WTC11 (cell line): ENCODE data around the gene TMEM30B. TPM values are rescaled to one million over a fixed set of nuclear protein-coding genes. Genes with fewer than 3 reads are reported as not detected.
"Not testable (repeated sequence)": the region's sequence is repeated elsewhere in the genome, so short reads cannot be mapped to it uniquely, and the experiment has no call there.

Experiments used
- ATAC-seq: fragments of 200-7000 bp; cut with Tn5 transposase; 2 replicates; pipeline ENCODE4 v1.10.0; 2021; ENCODE audit warnings: mild to moderate bottlenecking, moderate library complexity
- CTCF ChIA-PET: fragments of 300-600 bp; sonication (Branson Sonifier 250); formaldehyde crosslinking; loops from one replicate; lab custom pipeline; 2021; ENCODE audit warnings: antibody characterized with exemption; lab: Charles Lee
- POLR2A ChIA-PET: fragments of 350-600 bp; sonication (Branson Sonifier 250); formaldehyde crosslinking; loops from one replicate; lab custom pipeline; 2021; ENCODE audit warnings: antibody characterized with exemption; lab: Charles Lee
- DNase-seq: peaks from one replicate; pipeline ENCODE4 v3.0.0; 2021; ENCODE audit warnings: low spot score
- H3K27ac Mint-ChIP-seq: 2 replicates; pipeline ENCODE4 v1.8.0; 2021; ENCODE audit warnings: mixed read lengths
- H3K27me3 Mint-ChIP-seq: 2 replicates; pipeline ENCODE4 v1.8.0; 2021; ENCODE audit warnings: low read depth, mild to moderate bottlenecking, moderate library complexity, mixed read lengths
- H3K36me3 Mint-ChIP-seq: 2 replicates; pipeline ENCODE4 v1.8.0; 2021; ENCODE audit warnings: mixed read lengths
- H3K4me1 Mint-ChIP-seq: 2 replicates; pipeline ENCODE4 v1.8.0; 2022; ENCODE audit warnings: mixed read lengths
- H3K4me3 Mint-ChIP-seq: 2 replicates; pipeline ENCODE4 v1.8.0; 2021; ENCODE audit warnings: mild to moderate bottlenecking, moderate library complexity, mixed read lengths
- H3K9me3 Mint-ChIP-seq: 2 replicates; pipeline ENCODE4 v1.8.0; 2021; ENCODE audit warnings: mixed read lengths
- FOXP1 ChIP-seq: sonication (generic); formaldehyde crosslinking; IDR thresholded peaks from 2 replicates; pipeline ENCODE4 v1.8.0; 2022; ENCODE audit warnings: missing genetic modification reagents, mild to moderate bottlenecking, moderate library complexity, borderline replicate concordance
- HMGA2 ChIP-seq: fragments of 250-450 bp; sonication (Bioruptor Pico); IDR thresholded peaks from 2 replicates; pipeline ENCODE4 v1.4.0; 2021; ENCODE audit warnings: mild to moderate bottlenecking, moderate library complexity
- TP53 ChIP-seq: sonication (generic); formaldehyde crosslinking; IDR thresholded peaks from 2 replicates; pipeline ENCODE4 v1.8.1; 2023; ENCODE audit warnings: mild to moderate bottlenecking, missing genetic modification reagents
- ZBTB21 ChIP-seq: sonication (generic); formaldehyde crosslinking; IDR thresholded peaks from 2 replicates; pipeline ENCODE4 v1.8.1; 2023; ENCODE audit warnings: mild to moderate bottlenecking, missing genetic modification reagents, borderline replicate concordance
- total RNA-seq: library from RNA; stranded (reverse); gene quantifications from 3 replicates; pipeline ENCODE4 v1.2.3, GENCODE V29; 2021
- TF ChIP-seq, protein P1 (sequence below): sonication (generic); formaldehyde crosslinking; IDR thresholded peaks from 2 replicates; pipeline ENCODE4 v1.8.0; 2022; ENCODE audit warnings: missing genetic modification reagents
- TF ChIP-seq, protein P2 (sequence below): sonication (generic); formaldehyde crosslinking; IDR thresholded peaks from 2 replicates; pipeline ENCODE4 v1.8.1; 2023; ENCODE audit warnings: mild to moderate bottlenecking, missing genetic modification reagents, moderate library complexity
- TF ChIP-seq, protein P3 (sequence below): fragments of 250-450 bp; sonication (Bioruptor Pico); IDR thresholded peaks from 2 replicates; pipeline ENCODE4 v1.9.0; 2021; ENCODE audit warnings: mild to moderate bottlenecking
- TF ChIP-seq, protein P4 (sequence below): fragments of 250-450 bp; sonication (Bioruptor Pico); IDR thresholded peaks from 2 replicates; pipeline ENCODE4 v1.9.0; 2021; ENCODE audit warnings: mild to moderate bottlenecking, borderline replicate concordance
- TF ChIP-seq, protein P5 (sequence below): sonication (generic); formaldehyde crosslinking; IDR thresholded peaks from 2 replicates; pipeline ENCODE4 v1.8.0; 2022; ENCODE audit warnings: mild to moderate bottlenecking, missing genetic modification reagents

The TMEM30B gene
- total RNA-seq, 1 experiment from 2014 or later: 17.8 TPM

DNA sequence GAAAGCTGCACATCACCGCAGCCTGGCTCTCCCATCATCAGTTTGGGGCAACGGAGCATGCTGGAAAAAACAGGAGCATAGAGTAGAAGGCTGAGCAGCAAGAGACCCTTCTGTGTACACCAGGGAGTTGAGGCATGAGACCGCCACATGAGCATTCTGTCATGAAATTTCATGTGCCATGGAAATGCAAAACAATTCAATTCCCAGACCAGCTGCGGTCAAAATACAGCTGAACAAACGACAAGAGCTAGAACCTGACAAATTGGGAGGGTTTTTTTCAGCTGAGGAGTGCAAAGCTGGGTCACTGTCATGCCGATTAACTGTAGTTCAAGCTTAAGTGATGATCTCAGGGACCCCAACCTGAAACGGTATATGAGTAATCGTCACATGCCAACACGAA, 37.1 kb downstream of the TMEM30B start:
- CTCF ChIA-PET: no interaction called here
- TF ChIP-seq ZBTB21 (CRISPR knock-in tag) (no peak), FOXP1 (CRISPR knock-in tag) (no peak)
- TF ChIP-seq, protein P1, sequence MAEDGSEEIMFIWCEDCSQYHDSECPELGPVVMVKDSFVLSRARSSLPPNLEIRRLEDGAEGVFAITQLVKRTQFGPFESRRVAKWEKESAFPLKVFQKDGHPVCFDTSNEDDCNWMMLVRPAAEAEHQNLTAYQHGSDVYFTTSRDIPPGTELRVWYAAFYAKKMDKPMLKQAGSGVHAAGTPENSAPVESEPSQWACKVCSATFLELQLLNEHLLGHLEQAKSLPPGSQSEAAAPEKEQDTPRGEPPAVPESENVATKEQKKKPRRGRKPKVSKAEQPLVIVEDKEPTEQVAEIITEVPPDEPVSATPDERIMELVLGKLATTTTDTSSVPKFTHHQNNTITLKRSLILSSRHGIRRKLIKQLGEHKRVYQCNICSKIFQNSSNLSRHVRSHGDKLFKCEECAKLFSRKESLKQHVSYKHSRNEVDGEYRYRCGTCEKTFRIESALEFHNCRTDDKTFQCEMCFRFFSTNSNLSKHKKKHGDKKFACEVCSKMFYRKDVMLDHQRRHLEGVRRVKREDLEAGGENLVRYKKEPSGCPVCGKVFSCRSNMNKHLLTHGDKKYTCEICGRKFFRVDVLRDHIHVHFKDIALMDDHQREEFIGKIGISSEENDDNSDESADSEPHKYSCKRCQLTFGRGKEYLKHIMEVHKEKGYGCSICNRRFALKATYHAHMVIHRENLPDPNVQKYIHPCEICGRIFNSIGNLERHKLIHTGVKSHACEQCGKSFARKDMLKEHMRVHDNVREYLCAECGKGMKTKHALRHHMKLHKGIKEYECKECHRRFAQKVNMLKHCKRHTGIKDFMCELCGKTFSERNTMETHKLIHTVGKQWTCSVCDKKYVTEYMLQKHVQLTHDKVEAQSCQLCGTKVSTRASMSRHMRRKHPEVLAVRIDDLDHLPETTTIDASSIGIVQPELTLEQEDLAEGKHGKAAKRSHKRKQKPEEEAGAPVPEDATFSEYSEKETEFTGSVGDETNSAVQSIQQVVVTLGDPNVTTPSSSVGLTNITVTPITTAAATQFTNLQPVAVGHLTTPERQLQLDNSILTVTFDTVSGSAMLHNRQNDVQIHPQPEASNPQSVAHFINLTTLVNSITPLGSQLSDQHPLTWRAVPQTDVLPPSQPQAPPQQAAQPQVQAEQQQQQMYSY (CRISPR knock-in tag): no peak
- TF ChIP-seq, protein P2, sequence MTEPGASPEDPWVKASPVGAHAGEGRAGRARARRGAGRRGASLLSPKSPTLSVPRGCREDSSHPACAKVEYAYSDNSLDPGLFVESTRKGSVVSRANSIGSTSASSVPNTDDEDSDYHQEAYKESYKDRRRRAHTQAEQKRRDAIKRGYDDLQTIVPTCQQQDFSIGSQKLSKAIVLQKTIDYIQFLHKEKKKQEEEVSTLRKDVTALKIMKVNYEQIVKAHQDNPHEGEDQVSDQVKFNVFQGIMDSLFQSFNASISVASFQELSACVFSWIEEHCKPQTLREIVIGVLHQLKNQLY (CRISPR knock-in tag): no peak
- TF ChIP-seq, all 79 proteins: peak for 0
- Mint-ChIP-seq H3K36me3 (peaks cover 25% of the 10 kb centered on the region), H3K9me3 (peaks cover 26% of the 10 kb centered on the region), H3K4me3 (no peak overlapping the region), H3K4me1 (peaks cover 43% of the 10 kb centered on the region), H3K27ac (no peak overlapping the region), H3K27me3 (peaks cover 6% of the 10 kb centered on the region; the same call in 1 of the 2 replicates)
- ATAC-seq (no peak), DNase-seq (no peak)
- POLR2A ChIA-PET: no interaction called here

DNA sequence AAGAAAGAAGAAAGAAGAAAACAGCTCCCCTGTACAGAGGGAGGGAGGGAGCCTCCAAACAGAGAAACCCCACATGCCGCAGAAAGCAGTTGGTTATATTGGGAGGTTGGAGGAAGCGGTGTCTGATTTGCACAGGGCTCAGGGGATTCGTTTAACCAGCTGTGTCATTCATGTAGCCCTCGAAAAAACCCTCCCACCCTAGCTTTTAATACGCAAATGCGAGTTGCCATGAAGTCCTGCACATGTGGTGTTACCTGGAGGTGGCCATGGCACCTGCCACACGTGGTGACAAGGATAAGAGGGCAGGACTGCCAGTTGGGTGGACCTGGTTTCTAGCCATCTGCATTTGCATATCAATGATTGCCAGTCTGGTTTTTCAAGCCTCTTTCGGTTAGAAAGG, 40.9 kb downstream of the TMEM30B start:
- Mint-ChIP-seq H3K27me3 (peaks cover 6% of the 10 kb centered on the region; the same call in 1 of the 2 replicates), H3K4me3 (no peak overlapping the region), H3K4me1 (peaks cover 73% of the 10 kb centered on the region), H3K36me3 (peaks cover 25% of the 10 kb centered on the region), H3K9me3 (peaks cover 27% of the 10 kb centered on the region), H3K27ac (no peak overlapping the region; the same call in 1 of the 2 replicates)
- TF ChIP-seq TP53 (CRISPR knock-in tag) (no peak), HMGA2 (no peak)
- TF ChIP-seq, protein P3, sequence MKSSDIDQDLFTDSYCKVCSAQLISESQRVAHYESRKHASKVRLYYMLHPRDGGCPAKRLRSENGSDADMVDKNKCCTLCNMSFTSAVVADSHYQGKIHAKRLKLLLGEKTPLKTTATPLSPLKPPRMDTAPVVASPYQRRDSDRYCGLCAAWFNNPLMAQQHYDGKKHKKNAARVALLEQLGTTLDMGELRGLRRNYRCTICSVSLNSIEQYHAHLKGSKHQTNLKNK (CRISPR knock-in tag): no peak
- TF ChIP-seq, protein P4, sequence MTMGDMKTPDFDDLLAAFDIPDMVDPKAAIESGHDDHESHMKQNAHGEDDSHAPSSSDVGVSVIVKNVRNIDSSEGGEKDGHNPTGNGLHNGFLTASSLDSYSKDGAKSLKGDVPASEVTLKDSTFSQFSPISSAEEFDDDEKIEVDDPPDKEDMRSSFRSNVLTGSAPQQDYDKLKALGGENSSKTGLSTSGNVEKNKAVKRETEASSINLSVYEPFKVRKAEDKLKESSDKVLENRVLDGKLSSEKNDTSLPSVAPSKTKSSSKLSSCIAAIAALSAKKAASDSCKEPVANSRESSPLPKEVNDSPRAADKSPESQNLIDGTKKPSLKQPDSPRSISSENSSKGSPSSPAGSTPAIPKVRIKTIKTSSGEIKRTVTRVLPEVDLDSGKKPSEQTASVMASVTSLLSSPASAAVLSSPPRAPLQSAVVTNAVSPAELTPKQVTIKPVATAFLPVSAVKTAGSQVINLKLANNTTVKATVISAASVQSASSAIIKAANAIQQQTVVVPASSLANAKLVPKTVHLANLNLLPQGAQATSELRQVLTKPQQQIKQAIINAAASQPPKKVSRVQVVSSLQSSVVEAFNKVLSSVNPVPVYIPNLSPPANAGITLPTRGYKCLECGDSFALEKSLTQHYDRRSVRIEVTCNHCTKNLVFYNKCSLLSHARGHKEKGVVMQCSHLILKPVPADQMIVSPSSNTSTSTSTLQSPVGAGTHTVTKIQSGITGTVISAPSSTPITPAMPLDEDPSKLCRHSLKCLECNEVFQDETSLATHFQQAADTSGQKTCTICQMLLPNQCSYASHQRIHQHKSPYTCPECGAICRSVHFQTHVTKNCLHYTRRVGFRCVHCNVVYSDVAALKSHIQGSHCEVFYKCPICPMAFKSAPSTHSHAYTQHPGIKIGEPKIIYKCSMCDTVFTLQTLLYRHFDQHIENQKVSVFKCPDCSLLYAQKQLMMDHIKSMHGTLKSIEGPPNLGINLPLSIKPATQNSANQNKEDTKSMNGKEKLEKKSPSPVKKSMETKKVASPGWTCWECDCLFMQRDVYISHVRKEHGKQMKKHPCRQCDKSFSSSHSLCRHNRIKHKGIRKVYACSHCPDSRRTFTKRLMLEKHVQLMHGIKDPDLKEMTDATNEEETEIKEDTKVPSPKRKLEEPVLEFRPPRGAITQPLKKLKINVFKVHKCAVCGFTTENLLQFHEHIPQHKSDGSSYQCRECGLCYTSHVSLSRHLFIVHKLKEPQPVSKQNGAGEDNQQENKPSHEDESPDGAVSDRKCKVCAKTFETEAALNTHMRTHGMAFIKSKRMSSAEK (CRISPR knock-in tag): no peak
- DNase-seq (no peak), ATAC-seq (no peak)
- ChIA-PET POLR2A (no interaction called here), CTCF (no interaction called here)

DNA sequence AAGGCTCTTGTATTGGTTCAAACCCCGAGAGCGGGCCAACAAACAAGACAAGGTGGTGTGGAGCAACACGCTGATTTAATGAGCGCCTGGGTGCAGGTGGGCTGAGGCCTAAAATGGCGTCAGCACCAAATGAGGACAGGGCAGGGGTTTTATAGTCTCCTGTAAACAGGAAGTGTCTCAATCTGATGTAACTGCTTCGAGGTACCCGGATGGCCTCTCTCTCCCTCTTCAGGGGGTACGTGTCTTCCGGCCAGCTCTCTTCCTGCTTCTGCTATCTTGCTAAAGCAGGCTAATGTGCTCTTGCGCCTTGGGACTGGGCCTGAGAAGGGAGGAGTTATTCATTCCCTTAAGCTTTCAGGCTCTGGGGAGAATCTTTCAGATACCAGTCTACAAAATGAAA, 41.9 kb downstream of the TMEM30B start:
- peak; percentile 58 for ATAC-seq
- not testable (repeated sequence) for H3K27me3 Mint-ChIP-seq
- H3K27ac Mint-ChIP-seq: peak overlapping the region; percentile 85
- peaks cover 68% of the 10 kb centered on the region for H3K4me1 Mint-ChIP-seq
- peaks cover 25% of the 10 kb centered on the region for H3K36me3 Mint-ChIP-seq
- H3K9me3 Mint-ChIP-seq: peaks cover 27% of the 10 kb centered on the region
- 0 out of 2 replicates have a peak overlapping the region, but pooled peaks have one; percentile 2 for H3K4me3 Mint-ChIP-seq
- peak; percentile 28 for DNase-seq
- CTCF ChIA-PET: interaction anchor here (1.0 to 1.2 kb wide), 2 partner anchors 13 to 14 kb away, joined by 3 read pairs; no protein-coding TSS in a partner anchor
- TF ChIP-seq, protein P5, sequence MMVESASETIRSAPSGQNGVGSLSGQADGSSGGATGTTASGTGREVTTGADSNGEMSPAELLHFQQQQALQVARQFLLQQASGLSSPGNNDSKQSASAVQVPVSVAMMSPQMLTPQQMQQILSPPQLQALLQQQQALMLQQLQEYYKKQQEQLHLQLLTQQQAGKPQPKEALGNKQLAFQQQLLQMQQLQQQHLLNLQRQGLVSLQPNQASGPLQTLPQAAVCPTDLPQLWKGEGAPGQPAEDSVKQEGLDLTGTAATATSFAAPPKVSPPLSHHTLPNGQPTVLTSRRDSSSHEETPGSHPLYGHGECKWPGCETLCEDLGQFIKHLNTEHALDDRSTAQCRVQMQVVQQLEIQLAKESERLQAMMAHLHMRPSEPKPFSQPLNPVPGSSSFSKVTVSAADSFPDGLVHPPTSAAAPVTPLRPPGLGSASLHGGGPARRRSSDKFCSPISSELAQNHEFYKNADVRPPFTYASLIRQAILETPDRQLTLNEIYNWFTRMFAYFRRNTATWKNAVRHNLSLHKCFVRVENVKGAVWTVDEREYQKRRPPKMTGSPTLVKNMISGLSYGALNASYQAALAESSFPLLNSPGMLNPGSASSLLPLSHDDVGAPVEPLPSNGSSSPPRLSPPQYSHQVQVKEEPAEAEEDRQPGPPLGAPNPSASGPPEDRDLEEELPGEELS (CRISPR knock-in tag): 0 out of 2 replicates have a peak, but pooled peaks have one; percentile 77
- POLR2A ChIA-PET: interaction anchor here (1.3 kb wide), 1 partner anchor 516 kb away, joined by 5 read pairs; the partner anchor contains the start of gene SIX4
